GM21737 (cell line): ENCODE results near the gene CNTNAP2.
A peak's percentile ranks its signal among the peaks of the same experiment; 100 is the strongest.
"Not testable (repeated sequence)": the region's sequence is repeated elsewhere in the genome, so short reads cannot be mapped to it uniquely, and the experiment has no call there.

Source experiments
- ATAC-seq: cut with Tn5 transposase; IDR thresholded peaks from one replicate; pipeline ENCODE4 v1.9.1; 2021; ENCODE audit warnings: mild to moderate bottlenecking, moderate library complexity; ENCODE audit not compliant: unreplicated experiment

The CNTNAP2 gene

GRCh38 chr7:148041156-148041555 lies 1924.6 kb downstream of the CNTNAP2 start:
- ATAC-seq, result no peak

- no peak for ATAC-seq
These were observed 1926.5 kb downstream of the CNTNAP2 start for GRCh38 chr7:148042935-148043631.

GRCh38 chr7:148044173-148044572 lies 1927.6 kb downstream of the CNTNAP2 start:
- ATAC-seq, result no peak

DNA sequence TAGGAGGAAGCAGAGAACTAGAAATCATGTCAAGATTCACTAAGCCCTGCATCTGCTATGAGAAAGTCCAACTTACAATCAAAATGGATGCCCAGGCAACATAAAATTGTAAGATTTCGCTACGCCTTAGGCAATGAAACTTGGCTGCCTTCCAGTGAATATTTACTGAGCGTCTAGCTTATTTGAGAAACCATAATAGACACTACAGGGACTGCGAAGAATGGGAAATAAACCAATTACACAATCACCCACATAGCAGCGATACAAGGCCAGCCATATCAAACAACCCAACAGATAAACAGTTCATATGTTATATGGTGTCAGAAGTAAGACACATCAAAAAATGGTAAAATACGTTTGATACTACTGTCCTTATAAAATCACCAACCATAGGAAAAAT lies 1928.9 kb downstream of the CNTNAP2 start:
- no peak for ATAC-seq

DNA sequence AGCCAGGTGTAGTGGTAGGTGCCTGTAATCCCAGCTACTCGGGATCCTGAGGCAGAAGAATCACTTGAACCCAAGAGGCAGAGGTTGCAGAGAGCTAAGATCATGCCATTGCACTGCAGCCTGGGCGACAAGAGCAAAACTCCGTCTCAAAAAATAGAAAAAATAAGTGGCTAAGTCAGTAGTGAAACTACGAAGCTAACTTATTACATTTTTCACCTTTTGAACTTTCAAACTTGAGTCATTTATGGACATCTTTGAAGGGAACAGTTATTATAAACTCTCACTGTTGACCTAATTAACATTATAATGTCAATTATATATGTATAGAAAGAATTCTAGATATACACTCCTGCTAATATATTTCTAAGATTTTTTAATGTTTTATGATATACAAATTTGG lies 1932.5 kb downstream of the CNTNAP2 start:
- no peak for ATAC-seq

- no peak for ATAC-seq
These were observed 1934.0 kb downstream of the CNTNAP2 start for GRCh38 chr7:148050492-148051158.

- no peak for ATAC-seq
These were observed 1939.8 kb downstream of the CNTNAP2 start for GRCh38 chr7:148056406-148056805.

DNA sequence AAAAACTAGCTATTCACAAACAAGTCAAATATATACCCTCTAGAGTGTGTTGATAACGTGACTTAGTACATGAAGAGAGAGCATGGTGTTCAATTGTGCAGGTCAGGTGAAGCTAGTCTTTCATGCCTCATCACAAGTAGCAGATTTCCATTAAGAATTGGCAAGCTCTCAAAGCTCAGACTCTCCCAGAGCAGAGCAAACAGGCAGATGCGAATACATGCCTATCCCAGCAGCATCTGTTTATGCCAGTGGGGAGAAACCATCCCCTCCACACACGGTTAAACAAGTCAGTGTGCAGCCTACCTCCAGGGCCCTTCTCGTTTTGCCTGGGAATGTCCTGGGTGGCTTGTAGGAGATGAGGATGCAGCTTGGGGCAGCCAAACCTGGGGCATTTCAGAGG lies 1941.5 kb downstream of the CNTNAP2 start:
- ATAC-seq, result no peak

DNA sequence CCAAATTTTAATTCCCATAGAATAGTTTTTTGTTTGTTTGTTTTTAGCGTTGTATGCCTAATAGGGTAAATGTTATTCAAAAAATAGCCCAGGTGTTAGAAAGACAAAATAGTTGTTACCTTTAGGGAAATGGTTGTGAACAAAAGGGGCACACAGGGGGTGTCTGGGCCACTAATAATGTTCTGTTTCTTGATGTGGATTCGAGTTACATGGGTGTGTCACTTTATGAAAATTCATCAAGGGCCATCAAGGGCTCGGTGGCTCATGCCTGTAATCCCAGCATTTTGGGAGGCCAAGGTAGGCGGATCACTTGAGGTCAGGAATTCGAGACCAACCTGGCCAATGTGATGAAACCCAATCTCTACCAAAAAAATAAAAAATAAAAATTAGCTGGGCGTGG lies 1942.2 kb downstream of the CNTNAP2 start:
- no peak for ATAC-seq

GRCh38 chr7:148060724-148061123 lies 1944.1 kb downstream of the CNTNAP2 start:
- ATAC-seq, result peak; percentile 97

DNA sequence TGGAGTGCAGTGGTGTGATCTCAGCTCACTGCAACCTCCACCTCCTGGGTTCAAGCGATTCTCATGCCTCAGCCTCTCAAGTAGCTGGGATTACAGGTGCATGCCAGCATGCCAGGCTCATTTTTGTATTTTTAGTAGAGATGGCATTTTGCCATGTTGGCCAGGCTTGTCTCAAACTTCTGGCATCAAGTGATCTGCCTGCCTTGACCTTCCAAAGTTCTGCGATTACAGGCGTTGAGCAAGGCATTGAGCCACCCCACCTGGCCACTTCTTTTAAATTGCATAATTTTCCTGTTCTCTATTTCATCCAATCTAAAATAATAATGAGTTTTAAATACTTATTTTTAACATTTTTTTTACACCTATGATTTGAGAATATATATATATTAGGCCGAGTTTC lies 1961.5 kb downstream of the CNTNAP2 start:
- ATAC-seq, result not testable (repeated sequence)

GRCh38 chr7:148079206-148080080 lies 1962.8 kb downstream of the CNTNAP2 start:
- no peak for ATAC-seq

DNA sequence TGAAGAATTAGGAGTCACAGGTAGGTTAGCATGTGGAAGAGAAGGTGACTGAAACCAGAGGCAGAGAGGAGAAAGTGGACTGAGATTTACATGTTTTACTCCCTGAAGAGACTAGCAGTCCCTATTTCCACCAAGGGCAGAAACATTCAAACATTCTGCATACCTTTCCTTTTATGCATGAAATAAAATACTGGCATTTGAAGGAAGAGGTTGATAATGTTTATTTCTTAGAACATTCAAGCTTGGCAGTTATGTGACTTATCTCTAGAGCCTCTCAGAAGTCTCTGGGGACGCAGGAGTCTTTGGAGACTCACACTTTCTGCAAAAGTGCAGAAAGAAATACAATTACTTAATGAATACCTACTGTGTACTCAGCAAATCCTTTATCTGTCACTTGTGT lies 1966.8 kb downstream of the CNTNAP2 start:
- no peak for ATAC-seq

- ATAC-seq, result peak; percentile 59
These were observed 1967.5 kb downstream of the CNTNAP2 start for GRCh38 chr7:148084138-148084537.

DNA sequence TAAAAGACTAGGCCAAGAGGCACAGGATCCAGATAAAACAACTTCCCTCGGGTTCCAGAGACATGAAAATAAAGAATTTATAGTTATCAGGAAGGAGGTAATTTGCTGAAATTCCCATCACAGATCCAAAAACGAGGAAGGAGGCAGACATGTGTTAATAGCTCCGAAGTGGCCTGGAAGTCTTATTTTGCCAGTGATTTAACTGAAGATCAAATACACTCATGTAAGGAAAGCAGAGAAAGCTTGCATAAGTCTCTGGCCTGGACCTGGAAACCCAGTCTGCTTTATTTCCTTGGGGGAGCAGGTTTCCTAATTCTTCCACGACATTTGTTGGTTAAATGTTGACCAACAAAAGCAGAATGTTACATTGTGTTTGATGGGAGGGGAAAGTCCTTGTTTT lies 1975.3 kb downstream of the CNTNAP2 start:
- no peak for ATAC-seq

GRCh38 chr7:148093375-148094166 lies 1977.0 kb downstream of the CNTNAP2 start:
- ATAC-seq, result no peak

GRCh38 chr7:148095066-148095465 lies 1978.5 kb downstream of the CNTNAP2 start:
- no peak for ATAC-seq

DNA sequence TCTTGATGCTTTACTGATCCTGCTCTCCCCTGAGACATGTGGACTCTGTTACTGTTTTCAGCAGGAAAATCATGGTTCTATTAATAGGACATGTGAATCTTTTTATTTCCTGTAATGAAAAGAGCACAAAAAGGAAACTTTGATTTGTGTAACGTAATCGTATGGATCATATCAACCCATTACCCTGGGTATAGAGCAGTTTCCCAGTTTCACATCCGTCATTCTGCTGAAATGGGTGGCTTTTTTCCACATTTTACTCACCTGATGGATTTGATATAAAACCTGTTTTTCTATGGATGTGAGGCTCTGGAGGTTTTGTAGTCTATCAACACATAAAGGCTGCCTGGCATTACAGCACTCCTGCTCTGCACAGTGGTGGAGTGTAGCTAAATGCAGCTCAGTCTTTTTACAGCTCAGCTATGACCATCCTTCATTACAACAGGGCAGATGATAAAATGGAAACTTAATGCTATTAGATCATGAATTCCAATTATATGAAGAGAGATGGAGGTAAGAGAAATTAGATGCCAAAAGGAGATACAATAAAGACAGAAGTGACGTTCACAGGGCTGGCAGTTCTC lies 1987.6 kb downstream of the CNTNAP2 start:
- no peak for ATAC-seq

- no peak for ATAC-seq
These were observed 1988.3 kb downstream of the CNTNAP2 start for GRCh38 chr7:148104924-148105323.

DNA sequence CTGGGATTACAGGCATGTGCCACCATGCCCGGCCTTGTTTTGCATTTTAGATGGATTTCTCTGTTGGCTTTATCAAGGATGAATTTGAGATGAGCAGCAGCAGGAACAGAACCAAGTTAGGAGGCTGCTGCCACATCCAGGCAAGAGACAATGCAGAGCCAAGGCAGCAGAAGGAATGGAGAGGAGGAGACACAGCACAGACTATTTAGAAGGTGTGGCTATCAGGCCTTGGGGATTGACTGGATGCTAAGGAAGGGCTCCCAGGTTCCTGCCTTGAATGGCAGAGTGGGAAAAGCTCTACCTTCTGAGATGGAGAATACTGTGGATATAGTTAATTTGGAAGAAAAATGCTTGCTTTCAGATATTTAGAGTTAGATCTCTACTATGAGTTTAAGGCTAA lies 1989.3 kb downstream of the CNTNAP2 start:
- ATAC-seq, result no peak
